Epidermal melanocyte (primary cell): Measurements from ENCODE around the gene SMG1.

ENCODE experiments used
- DNase-seq: peaks from one replicate; pipeline ENCODE4 v3.0.0; 2011; ENCODE audit warnings: low spot score; ENCODE audit not compliant: insufficient read length

Gene SMG1

GRCh38 chr16:18853694-18854093 lies 72.5 kb downstream of the SMG1 start:
- no peak for DNase-seq

- DNase-seq = no peak
Observed at GRCh38 chr16:18852647-18853046, 73.6 kb downstream of the SMG1 start.

GRCh38 chr16:18846416-18846815 lies 79.8 kb downstream of the SMG1 start:
- no peak for DNase-seq

GRCh38 chr16:18842565-18842964 lies 83.6 kb downstream of the SMG1 start:
- DNase-seq = no peak

- no peak for DNase-seq
Observed at GRCh38 chr16:18841833-18842525, 84.2 kb downstream of the SMG1 start.

- DNase-seq = no peak
Observed at GRCh38 chr16:18839555-18839954, 86.7 kb downstream of the SMG1 start.

- DNase-seq = no peak
Observed at GRCh38 chr16:18836702-18837101, 89.5 kb downstream of the SMG1 start.

- DNase-seq = no peak
Observed at GRCh38 chr16:18834864-18835263, 91.3 kb downstream of the SMG1 start.

GRCh38 chr16:18833707-18834505 lies 92.3 kb downstream of the SMG1 start:
- DNase-seq = no peak

GRCh38 chr16:18832613-18833012 lies 93.6 kb downstream of the SMG1 start:
- DNase-seq = no peak

- DNase-seq = no peak
Observed at GRCh38 chr16:18832006-18832405, 94.2 kb downstream of the SMG1 start.

GRCh38 chr16:18829251-18829650 lies 97.0 kb downstream of the SMG1 start:
- no peak for DNase-seq

- no peak for DNase-seq
Observed at GRCh38 chr16:18827890-18828289, 98.3 kb downstream of the SMG1 start.

GRCh38 chr16:18816286-18816685 lies 109.9 kb downstream of the SMG1 start:
- no peak for DNase-seq

GRCh38 chr16:18811925-18812324 lies 114.3 kb downstream of the SMG1 start:
- no peak for DNase-seq

- no peak for DNase-seq
Observed at GRCh38 chr16:18809165-18809564, 117.0 kb downstream of the SMG1 start.

GRCh38 chr16:18805257-18805773 lies 120.9 kb downstream of the SMG1 start:
- no peak for DNase-seq

GRCh38 chr16:18804540-18804939 lies 121.7 kb downstream of the SMG1 start:
- DNase-seq = no peak

GRCh38 chr16:18803569-18804462 lies 122.4 kb downstream of the SMG1 start:
- DNase-seq = no peak

GRCh38 chr16:18802767-18803343 lies 123.4 kb downstream of the SMG1 start:
- DNase-seq = no peak
